Left lung (tissue), 10 donors: ENCODE results near the gene NAALADL2. TPM values are rescaled to one million over a fixed set of nuclear protein-coding genes. Genes with fewer than 3 reads are reported as not detected.

Experiments
- ATAC-seq: fragments of 200-7000 bp; cut with Tn5 transposase; one replicate; pipeline ENCODE4 v1.9.1; 2020; ENCODE audit warnings: moderate library complexity
- DNase-seq, 4 donors: peaks; one replicate each; pipeline ENCODE4 v3.0.0-alpha.2; 2013 to 2020
- H3K27ac ChIP-seq, 2 donors: fragments of 200-600 bp; sonication (generic) in 1 of 2; one replicate each; pipeline versions ENCODE4 v1.5.0 to v1.8.0; 2020 to 2021
- H3K27me3 ChIP-seq, 2 donors: fragments of 200-600 bp; sonication (generic) in 1 of 2; one replicate each; pipeline versions ENCODE4 v1.5.0 to v1.8.0; 2020 to 2021
- H3K36me3 ChIP-seq, 2 donors: fragments of 200-600 bp; sonication (generic) in 1 of 2; one replicate each; pipeline versions ENCODE4 v1.5.0 to v1.8.0; 2020 to 2021
- H3K4me1 ChIP-seq, 2 donors: fragments of 200-600 bp; one replicate each; pipeline ENCODE4 v1.8.0; 2021
- H3K4me3 ChIP-seq, 2 donors: fragments of 200-600 bp; sonication (generic) in 1 of 2; one replicate each; pipeline versions ENCODE4 v1.5.0 to v1.8.0; 2020 to 2021; ENCODE audit warnings: mild to moderate bottlenecking in 1 of 2
- H3K9me3 ChIP-seq, 2 donors: fragments of 200-600 bp; sonication (generic) in 1 of 2; one replicate each; pipeline versions ENCODE4 v1.5.0 to v1.8.0; 2020 to 2021
- CTCF ChIP-seq, 2 donors: fragments of 200-600 bp; sonication (generic) in 1 of 2; IDR thresholded peaks; one replicate each; pipeline versions ENCODE4 v1.5.0 to v1.8.0; 2021; ENCODE audit warnings: antibody characterized with exemption in 2 of 2
- intact Hi-C, 2 donors: fragments of 100-400 bp; cut with DNase I; formaldehyde crosslinking; loops; one replicate each; pipeline versions ENCODE4 v1.11.2 to v1.14.2; 2022
- polyA plus RNA-seq, 6 donors: library from polyadenylated mRNA; unstranded; fragments of 120-200 nt; gene quantifications; one replicate each; pipeline ENCODE4 v1.2.1, GENCODE V29; 2013; ENCODE audit not compliant: insufficient read length in 6 of 6
- total RNA-seq, 2 donors: library from RNA; stranded (reverse); fragmentation: NEBNext Ultra II Directional; extraction: Animal tissue kit (Norgen Biotek cat#: 25700); gene quantifications; one replicate each; pipeline ENCODE4 v1.2.1, GENCODE V29; 2021
- donor health status: DM: no; HTN: yes; CAD: no.
- donor health status: DM: no; HTN: no; CAD: no.

The NAALADL2 gene
- total and polyA plus RNA-seq, 8 donors: 9.8 to 23.3 (median 17.8) TPM

GRCh38 chr3:175198991-175199783, 340.1 kb downstream of the NAALADL2 start:
- Histone ChIP-seq H3K27ac (no peak overlapping the region), H3K4me1 (no peaks in the 10 kb centered on the region), H3K4me3 (no peak overlapping the region), H3K27me3 (no peaks in the 10 kb centered on the region), H3K9me3 (peaks cover 0 to 13% of the 10 kb centered on the region in 2 donors), H3K36me3 (no peaks in the 10 kb centered on the region)
- DNase-seq (no peak), ATAC-seq (no peak)
- TF ChIP-seq CTCF (IDR thresholded peaks at IDR 0.05): no peak
- intact Hi-C loops: no loop called here

DNA sequence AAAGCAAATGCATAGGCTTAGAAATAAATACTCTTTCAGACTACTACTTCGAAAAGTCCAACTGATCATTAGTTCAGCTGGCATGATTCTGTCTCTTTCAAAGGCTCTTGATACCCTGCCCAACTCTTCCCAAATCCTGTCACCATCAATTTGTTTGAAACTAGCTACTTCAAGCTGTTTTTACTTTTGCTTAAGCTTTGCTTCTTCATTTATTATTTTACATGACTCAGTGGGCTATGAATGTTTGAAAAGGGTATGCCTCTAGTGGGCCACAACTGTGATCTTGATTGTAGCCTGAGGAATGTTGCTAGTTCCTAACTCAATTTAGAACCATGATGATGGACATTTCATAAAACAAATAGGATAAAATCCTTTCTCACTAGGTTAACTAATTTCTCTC, 340.8 kb downstream of the NAALADL2 start:
- peaks cover 0 to 17% of the 10 kb centered on the region in 2 donors for H3K9me3 ChIP-seq
- H3K36me3 ChIP-seq: no peaks in the 10 kb centered on the region
- TF ChIP-seq CTCF (IDR thresholded peaks at IDR 0.05): no peak
- H3K27ac ChIP-seq: no peak overlapping the region
- intact Hi-C loops: no loop called here
- no peaks in the 10 kb centered on the region for H3K4me1 ChIP-seq
- DNase-seq (no peak), ATAC-seq (no peak)
- no peaks in the 10 kb centered on the region for H3K27me3 ChIP-seq
- no peak overlapping the region for H3K4me3 ChIP-seq

GRCh38 chr3:175200391-175201095, 341.4 kb downstream of the NAALADL2 start:
- H3K27me3 ChIP-seq: no peaks in the 10 kb centered on the region
- no peaks in the 10 kb centered on the region for H3K4me1 ChIP-seq
- H3K4me3 ChIP-seq: no peak overlapping the region
- no peak for TF ChIP-seq CTCF (IDR thresholded peaks at IDR 0.05)
- ATAC-seq (no peak), DNase-seq (no peak)
- peaks cover 0 to 16% of the 10 kb centered on the region in 2 donors for H3K9me3 ChIP-seq
- intact Hi-C loops: no loop called here
- no peaks in the 10 kb centered on the region for H3K36me3 ChIP-seq
- no peak overlapping the region for H3K27ac ChIP-seq

GRCh38 chr3:175207361-175207760, 348.2 kb downstream of the NAALADL2 start:
- H3K36me3 ChIP-seq: no peaks in the 10 kb centered on the region
- ATAC-seq (no peak), DNase-seq (no peak)
- no peak for TF ChIP-seq CTCF (IDR thresholded peaks at IDR 0.05)
- no peak overlapping the region for H3K4me3 ChIP-seq
- no peaks in the 10 kb centered on the region for H3K4me1 ChIP-seq
- no peak overlapping the region for H3K27ac ChIP-seq
- H3K27me3 ChIP-seq: no peaks in the 10 kb centered on the region
- peaks cover 0 to 16% of the 10 kb centered on the region in 2 donors for H3K9me3 ChIP-seq
- intact Hi-C loops: no loop called here

DNA sequence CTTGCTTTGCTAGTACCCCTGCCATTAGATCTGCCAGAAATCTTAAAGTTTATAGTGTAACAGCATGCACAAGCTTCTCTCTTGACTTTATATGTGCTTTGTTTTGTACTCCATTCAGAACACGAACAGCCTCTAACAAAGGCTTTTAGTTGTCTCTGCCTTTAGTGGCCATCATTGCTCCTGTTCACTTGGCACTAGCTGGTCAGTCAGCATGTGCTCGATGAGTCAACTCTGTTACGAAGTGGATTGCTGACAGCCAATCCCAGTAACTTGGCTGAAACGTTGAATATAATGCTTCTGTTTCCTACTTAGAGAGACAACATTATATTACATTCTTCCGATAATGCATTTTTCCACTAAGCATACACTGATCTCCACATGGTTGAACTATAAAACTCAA, 349.2 kb downstream of the NAALADL2 start:
- Histone ChIP-seq H3K4me1 (no peaks in the 10 kb centered on the region), H3K36me3 (no peaks in the 10 kb centered on the region), H3K9me3 (peaks cover 0 to 12% of the 10 kb centered on the region in 2 donors), H3K27ac (no peak overlapping the region), H3K4me3 (no peak overlapping the region), H3K27me3 (no peaks in the 10 kb centered on the region)
- ATAC-seq (peak; percentile 23), DNase-seq (no peak)
- no peak for TF ChIP-seq CTCF (IDR thresholded peaks at IDR 0.05)
- intact Hi-C loops: no loop called here
